Stimulated activated effector memory CD8-positive, alpha-beta T cell treated with anti-CD3 and anti-CD28 coated beads, Interleukin-12 subunit alpha, Interleukin-12 subunit beta, amount 100 ng/mL, for 72 hours (primary cell): Measurements from ENCODE around the gene RAB6B.

ENCODE experiments used
- ATAC-seq: fragments of 150-1000 bp; cut with Tn5 transposase; 2 replicates; pipeline ENCODE4 v1.10.0; 2021
- DNase-seq, 2 donors: peaks; one replicate each; pipeline ENCODE4 v3.0.0; 2021 to 2022; ENCODE audit warnings: low spot score in 2 of 2
- H3K27ac Mint-ChIP-seq: one replicate; pipeline ENCODE4 v1.8.0; 2022; ENCODE audit warnings: mild to moderate bottlenecking, mixed read lengths
- H3K36me3 Mint-ChIP-seq: one replicate; pipeline ENCODE4 v1.8.0; 2022; ENCODE audit warnings: mild to moderate bottlenecking, mixed read lengths
- H3K4me1 Mint-ChIP-seq: one replicate; pipeline ENCODE4 v1.8.0; 2022; ENCODE audit warnings: mixed read lengths
- H3K4me3 Mint-ChIP-seq: one replicate; pipeline ENCODE4 v1.8.0; 2022; ENCODE audit warnings: mild to moderate bottlenecking, mixed read lengths
- H3K9me3 Mint-ChIP-seq: one replicate; pipeline ENCODE4 v1.8.0; 2022; ENCODE audit warnings: mixed read lengths

RAB6B gene

GRCh38 chr3:133821767-133822638 lies 73.7 kb downstream of the RAB6B start:
- peak overlapping the region; percentile 71 for H3K27ac Mint-ChIP-seq
- H3K4me1 Mint-ChIP-seq, result peaks cover 5% of the 10 kb centered on the region
- peaks cover 92% of the 10 kb centered on the region for H3K36me3 Mint-ChIP-seq
- ATAC-seq (no peak), DNase-seq (peak in 1 of 2 donors; percentile 46)
- no peaks in the 10 kb centered on the region for H3K9me3 Mint-ChIP-seq
- H3K4me3 Mint-ChIP-seq, result no peak overlapping the region

- peak in 1 of 2 donors; percentile 36 for DNase-seq
- Mint-ChIP-seq H3K9me3 (no peaks in the 10 kb centered on the region), H3K4me1 (peaks cover 5% of the 10 kb centered on the region), H3K36me3 (peaks cover 96% of the 10 kb centered on the region), H3K4me3 (no peak overlapping the region), H3K27ac (peak overlapping the region; percentile 68)
- no peak for ATAC-seq
These were observed 74.6 kb downstream of the RAB6B start for GRCh38 chr3:133820889-133821675.

GRCh38 chr3:133820129-133820528 lies 75.6 kb downstream of the RAB6B start:
- ATAC-seq (no peak), DNase-seq (peak in 1 of 2 donors; percentile 34)
- H3K9me3 Mint-ChIP-seq, result no peaks in the 10 kb centered on the region
- peak overlapping the region; percentile 68 for H3K27ac Mint-ChIP-seq
- H3K4me3 Mint-ChIP-seq, result no peak overlapping the region
- H3K4me1 Mint-ChIP-seq, result peaks cover 3% of the 10 kb centered on the region
- H3K36me3 Mint-ChIP-seq, result peaks cover 96% of the 10 kb centered on the region

GRCh38 chr3:133815386-133815785 lies 80.3 kb downstream of the RAB6B start:
- peaks cover 100% of the 10 kb centered on the region for H3K36me3 Mint-ChIP-seq
- ATAC-seq (no peak), DNase-seq (no peak)
- no peaks in the 10 kb centered on the region for H3K9me3 Mint-ChIP-seq
- peak overlapping the region; percentile 9 for H3K27ac Mint-ChIP-seq
- H3K4me3 Mint-ChIP-seq, result no peak overlapping the region
- H3K4me1 Mint-ChIP-seq, result peaks cover 7% of the 10 kb centered on the region

- Mint-ChIP-seq H3K36me3 (peaks cover 100% of the 10 kb centered on the region), H3K27ac (peak overlapping the region; percentile 44), H3K4me3 (no peak overlapping the region), H3K9me3 (no peaks in the 10 kb centered on the region), H3K4me1 (peaks cover 12% of the 10 kb centered on the region)
- DNase-seq (no peak), ATAC-seq (no peak)
These were observed 82.8 kb downstream of the RAB6B start for GRCh38 chr3:133812872-133813271.

GRCh38 chr3:133805702-133806475 lies 89.8 kb downstream of the RAB6B start, which contains the start of gene SRPRB:
TSS of gene SRPRB (plus strand) at chr3:133805815. CDS start at chr3:133805849, 34 bp downstream.
- Mint-ChIP-seq H3K4me1 (peaks cover 15% of the 10 kb centered on the region), H3K9me3 (no peaks in the 10 kb centered on the region), H3K27ac (peak within 1 kb of the TSS; percentile 94), H3K4me3 (peak within 1 kb of the TSS; percentile 96), H3K36me3 (peaks cover 58% of the 10 kb centered on the region)
- ATAC-seq (peak; percentile 99), DNase-seq (peak; percentile 91 to 98)

GRCh38 chr3:133805384-133805701 lies 90.3 kb downstream of the RAB6B start:
- H3K36me3 Mint-ChIP-seq, result peaks cover 53% of the 10 kb centered on the region
- DNase-seq (no peak), ATAC-seq (no peak)
- peak overlapping the region; percentile 96 for H3K4me3 Mint-ChIP-seq
- peaks cover 15% of the 10 kb centered on the region for H3K4me1 Mint-ChIP-seq
- no peaks in the 10 kb centered on the region for H3K9me3 Mint-ChIP-seq
- H3K27ac Mint-ChIP-seq, result peak overlapping the region; percentile 94

- H3K4me3 Mint-ChIP-seq, result peak overlapping the region; percentile 96
- H3K27ac Mint-ChIP-seq, result peak overlapping the region; percentile 94
- no peak for ATAC-seq
- peaks cover 15% of the 10 kb centered on the region for H3K4me1 Mint-ChIP-seq
- DNase-seq, result no peak
- peaks cover 49% of the 10 kb centered on the region for H3K36me3 Mint-ChIP-seq
- no peaks in the 10 kb centered on the region for H3K9me3 Mint-ChIP-seq
These were observed 90.8 kb downstream of the RAB6B start for GRCh38 chr3:133804896-133805295.

- H3K27ac Mint-ChIP-seq, result no peak overlapping the region
- no peak overlapping the region for H3K4me3 Mint-ChIP-seq
- H3K36me3 Mint-ChIP-seq, result peaks cover 34% of the 10 kb centered on the region
- H3K4me1 Mint-ChIP-seq, result peaks cover 15% of the 10 kb centered on the region
- DNase-seq (no peak), ATAC-seq (no peak)
- no peaks in the 10 kb centered on the region for H3K9me3 Mint-ChIP-seq
These were observed 92.2 kb downstream of the RAB6B start for GRCh38 chr3:133803469-133803868.

- no peak overlapping the region for H3K27ac Mint-ChIP-seq
- DNase-seq (no peak), ATAC-seq (peak; percentile 55)
- H3K4me3 Mint-ChIP-seq, result no peak overlapping the region
- peaks cover under 1% of the 10 kb centered on the region for H3K4me1 Mint-ChIP-seq
- no peaks in the 10 kb centered on the region for H3K9me3 Mint-ChIP-seq
- H3K36me3 Mint-ChIP-seq, result no peaks in the 10 kb centered on the region
These were observed 95.7 kb downstream of the RAB6B start for GRCh38 chr3:133799794-133800585.

GRCh38 chr3:133797396-133798105 lies 98.1 kb downstream of the RAB6B start:
- H3K4me1 Mint-ChIP-seq, result no peaks in the 10 kb centered on the region
- H3K9me3 Mint-ChIP-seq, result peaks cover 4% of the 10 kb centered on the region
- DNase-seq (no peak), ATAC-seq (no peak)
- H3K4me3 Mint-ChIP-seq, result no peak overlapping the region
- H3K36me3 Mint-ChIP-seq, result no peaks in the 10 kb centered on the region
- H3K27ac Mint-ChIP-seq, result no peak overlapping the region

GRCh38 chr3:133792171-133792763 lies 103.4 kb downstream of the RAB6B start:
- no peak overlapping the region for H3K4me3 Mint-ChIP-seq
- DNase-seq (no peak), ATAC-seq (no peak)
- H3K36me3 Mint-ChIP-seq, result no peaks in the 10 kb centered on the region
- H3K4me1 Mint-ChIP-seq, result no peaks in the 10 kb centered on the region
- H3K27ac Mint-ChIP-seq, result no peak overlapping the region
- peaks cover 7% of the 10 kb centered on the region for H3K9me3 Mint-ChIP-seq

- Mint-ChIP-seq H3K4me1 (no peaks in the 10 kb centered on the region), H3K27ac (no peak overlapping the region), H3K4me3 (no peak overlapping the region), H3K9me3 (peaks cover 7% of the 10 kb centered on the region), H3K36me3 (no peaks in the 10 kb centered on the region)
- no peak for ATAC-seq
- no peak for DNase-seq
These were observed 107.7 kb downstream of the RAB6B start for GRCh38 chr3:133788024-133788423.

GRCh38 chr3:133783762-133784161 lies 111.9 kb downstream of the RAB6B start:
- ATAC-seq, result no peak
- Mint-ChIP-seq H3K36me3 (no peaks in the 10 kb centered on the region), H3K27ac (no peak overlapping the region), H3K9me3 (no peaks in the 10 kb centered on the region), H3K4me1 (no peaks in the 10 kb centered on the region), H3K4me3 (no peak overlapping the region)
- DNase-seq, result no peak
